A549 (cell line): ENCODE results near the gene IL4R. TPM values are rescaled to one million over a fixed set of nuclear protein-coding genes. Genes with fewer than 3 reads are reported as not detected.

Source experiments
- ATAC-seq, 2 experiments: fragments of 200-7000 bp in 1 of 2; fragments of >200 bp in 1 of 2; cut with Nextera tagmentation in 1 of 2; cut with Tn5 transposase in 1 of 2; 3 replicates each; pipeline versions ENCODE4 v1.8.0 to v1.9.1; 2018 to 2020; ENCODE audit warnings: mild to moderate bottlenecking in 1 of 2, moderate library complexity in 1 of 2
- CTCF ChIA-PET: fragments of 300-600 bp; sonication (Branson Sonifier 250); formaldehyde crosslinking; extraction: SDS; loops from one replicate; lab custom pipeline; 2021; ENCODE audit warnings: antibody characterized with exemption, inconsistent platforms; lab: Yijun Ruan, JAX
- POLR2A ChIA-PET: fragments of 350-600 bp; formaldehyde crosslinking; extraction: SDS; loops from one replicate; lab custom pipeline; 2021; ENCODE audit warnings: antibody characterized with exemption, inconsistent platforms; lab: Yijun Ruan, JAX
- DNase-seq, 2 experiments: peaks; one replicate each; pipeline versions ENCODE4 v3.0.0 to v3.0.0-alpha.2; 2011 to 2016; ENCODE audit warnings: low read depth in 1 of 2, low spot score in 1 of 2
- FAIRE-seq: peaks from 2 replicates; lab custom pipeline; 2011; peaks lifted over from hg19 to GRCh38; lab: Jason Lieb, UNC
- H3K27ac ChIP-seq, 2 experiments: fragments of >200 bp; sonication (Bioruptor Twin); formaldehyde crosslinking; 3 replicates each; pipeline ENCODE4 v1.5.1; 2016 to 2017
- H3K4me1 ChIP-seq: fragments of >200 bp; sonication (Bioruptor Twin); formaldehyde crosslinking; 3 replicates; pipeline ENCODE4 v1.6.1; 2016
- H3K4me2 ChIP-seq: fragments of >200 bp; sonication (Bioruptor Twin); formaldehyde crosslinking; 3 replicates; pipeline ENCODE4 v1.6.1; 2016
- H3K4me3 ChIP-seq: fragments of >200 bp; sonication (Bioruptor Twin); formaldehyde crosslinking; 3 replicates; pipeline ENCODE4 v1.5.1; 2016
- H3K9me3 ChIP-seq: fragments of >200 bp; sonication (Bioruptor Twin); formaldehyde crosslinking; 3 replicates; pipeline ENCODE4 v1.6.1; 2016
- CBX8 ChIP-seq: fragments of 200-600 bp; sonication (generic); IDR thresholded peaks from 2 replicates; pipeline ENCODE4 v1.6.1; 2016
- CHD4 ChIP-seq: fragments of 200-600 bp; sonication (generic); IDR thresholded peaks from 2 replicates; pipeline ENCODE4 v1.6.1; 2016; ENCODE audit warnings: antibody characterized with exemption, mild to moderate bottlenecking, borderline replicate concordance
- CTCF ChIP-seq: fragments of >200 bp; sonication (Bioruptor Twin); formaldehyde crosslinking; IDR thresholded peaks from 3 replicates; pipeline ENCODE4 v1.5.1; 2016
- EHF ChIP-seq: fragments of 250-450 bp; sonication (Bioruptor Pico); IDR thresholded peaks from 2 replicates; pipeline ENCODE4 v1.5.0; 2020; ENCODE audit warnings: mild to moderate bottlenecking
- EHMT2 ChIP-seq: fragments of 200-600 bp; sonication (generic); IDR thresholded peaks from 2 replicates; pipeline ENCODE4 v1.6.1; 2016; ENCODE audit warnings: antibody characterized with exemption, low read depth, mild to moderate bottlenecking, moderate library complexity
- ELK1 ChIP-seq: fragments of 150-350 bp; IDR thresholded peaks from 2 replicates; pipeline ENCODE4 v1.6.1; 2014; ENCODE audit warnings: low read depth, mild to moderate bottlenecking, low read length
- EP300 ChIP-seq, 2 experiments: fragments of >200 bp; sonication (Bioruptor Twin); formaldehyde crosslinking; IDR thresholded peaks; 2 replicates in 1 of 2; 3 replicates in 1 of 2; pipeline ENCODE4 v1.6.1; 2016 to 2017
- HOXA7 ChIP-seq: fragments of 250-450 bp; sonication (Bioruptor Pico); IDR thresholded peaks from 2 replicates; pipeline ENCODE4 v1.5.0; 2020; ENCODE audit warnings: mild to moderate bottlenecking, moderate library complexity
- HOXB13 ChIP-seq: fragments of 250-450 bp; sonication (Bioruptor Pico); IDR thresholded peaks from 2 replicates; pipeline ENCODE4 v1.5.0; 2020; ENCODE audit warnings: low read depth, mild to moderate bottlenecking, moderate library complexity
- HOXB5 ChIP-seq: fragments of 250-450 bp; sonication (Bioruptor Pico); IDR thresholded peaks from 2 replicates; pipeline ENCODE4 v1.5.0; 2020; ENCODE audit warnings: mild to moderate bottlenecking, moderate library complexity
- JUN ChIP-seq, 2 experiments: fragments of >200 bp; sonication (Bioruptor Twin); formaldehyde crosslinking; IDR thresholded peaks; 2 replicates in 1 of 2; 3 replicates in 1 of 2; pipeline ENCODE4 v1.6.1; 2016 to 2017
- KDM1A ChIP-seq: fragments of 200-600 bp; sonication (generic); IDR thresholded peaks from 2 replicates; pipeline ENCODE4 v1.6.1; 2016; ENCODE audit warnings: low read depth, mild to moderate bottlenecking
- MYC ChIP-seq: IDR thresholded peaks from 2 replicates; pipeline ENCODE4 v1.6.1; 2012; ENCODE audit warnings: mild to moderate bottlenecking, inconsistent platforms, low read length, improper control_type of control experiment, borderline replicate concordance
- POLR2A ChIP-seq: IDR thresholded peaks from 2 replicates; pipeline ENCODE4 v1.6.1; 2012; ENCODE audit warnings: mild to moderate bottlenecking, low read length
- POLR2AphosphoS2 ChIP-seq: conservative IDR thresholded peaks from 2 replicates; pipeline ENCODE4 v1.6.1; 2012; ENCODE audit warnings: low read length, improper control_type of control experiment, inconsistent platforms
- RAD21 ChIP-seq, 2 experiments: fragments of >200 bp in 1 of 2; sonication (Bioruptor Twin) in 1 of 2; formaldehyde crosslinking in 1 of 2; IDR thresholded peaks in 1 of 2; conservative IDR thresholded peaks in 1 of 2; 2 replicates in 1 of 2; 3 replicates in 1 of 2; pipeline ENCODE4 v1.6.1; 2012 to 2018; ENCODE audit warnings: inconsistent platforms in 1 of 2
- SMC3 ChIP-seq: fragments of >200 bp; sonication (Bioruptor Twin); formaldehyde crosslinking; IDR thresholded peaks from 3 replicates; pipeline ENCODE4 v1.6.1; 2018; ENCODE audit warnings: inconsistent platforms
- TFCP2L1 ChIP-seq: fragments of 250-450 bp; sonication (Bioruptor Pico); IDR thresholded peaks from 2 replicates; pipeline ENCODE4 v1.5.0; 2021; ENCODE audit warnings: mild to moderate bottlenecking
- ZFP36 ChIP-seq: fragments of 450-650 bp; IDR thresholded peaks from 2 replicates; pipeline ENCODE4 v1.6.1; 2014; ENCODE audit warnings: borderline replicate concordance; ENCODE audit not compliant: partially characterized antibody
- ZSCAN20 ChIP-seq: fragments of 250-450 bp; sonication (Bioruptor Pico); IDR thresholded peaks from 2 replicates; pipeline ENCODE4 v1.8.0; 2022; ENCODE audit warnings: mild to moderate bottlenecking, moderate library complexity
- WGBS: methylation state at CpG from one replicate; pipeline ENCODE4 v1.1.6; 2017; ENCODE audit errors: missing lambda C conversion rate; 5-methylcytosine and 5-hydroxymethylcytosine counted together
- polyA plus RNA-seq, 4 experiments: library from polyadenylated mRNA; depleted of rRNA in 3 of 4; stranded (reverse); fragments of >200 nt; fragmentation: RNase III in 1 of 4; extraction: RNeasy Plus Mini Kit Qiagen cat#74134 plus additional on column Dnase treatment in 1 of 4; gene quantifications; 2 replicates in 3 of 4; 3 replicates in 1 of 4; pipeline ENCODE4 v1.2.3, GENCODE V29; 2011 to 2017
- TF ChIP-seq, protein P1 (sequence below): fragments of 450-650 bp; IDR thresholded peaks from 2 replicates; pipeline ENCODE4 v1.6.1; 2014; ENCODE audit warnings: antibody characterized with exemption
- TF ChIP-seq, protein P2 (sequence below): fragments of >200 bp; sonication (Bioruptor Twin); formaldehyde crosslinking; IDR thresholded peaks from 3 replicates; pipeline ENCODE4 v1.6.1; 2016

IL4R gene
- polyA plus RNA-seq, 2 of the 4 experiments (the other 2 are of a cell fraction): 14.4 to 19.3 TPM

DNA sequence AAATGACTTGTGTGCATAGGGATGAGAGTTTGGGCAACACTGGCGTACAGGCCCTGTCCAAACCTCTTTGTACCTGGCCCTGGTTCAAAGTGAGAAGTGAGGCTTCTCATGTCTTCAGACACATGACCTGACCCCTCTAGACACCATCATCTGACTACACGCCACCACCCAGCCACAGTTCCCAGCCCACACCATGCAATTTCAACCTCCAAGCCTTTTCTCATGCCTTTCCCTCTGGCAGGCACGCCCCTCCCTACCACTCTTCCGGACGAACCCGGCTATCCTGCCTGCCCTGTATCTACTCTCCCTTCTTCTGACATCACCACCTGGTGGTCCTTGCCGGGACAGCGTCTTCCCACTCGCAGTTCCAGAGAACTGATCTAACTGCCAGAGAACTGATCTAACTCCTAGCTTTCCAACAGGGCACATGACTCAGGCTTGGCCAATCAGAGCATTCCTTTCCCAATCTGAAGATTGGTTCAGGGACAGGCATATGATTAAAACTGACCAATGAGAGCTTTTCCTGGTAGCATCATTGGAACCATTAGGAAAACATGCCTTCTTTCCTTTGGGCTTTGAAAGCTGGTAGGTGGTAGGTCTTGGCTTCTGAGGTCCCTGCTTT lies 61.1 kb downstream of the IL4R start:
- CTCF ChIA-PET: interaction anchor here (0.8 to 3.5 kb wide), 9 partner anchors 9 to 265 kb away, joined by 3 to 22 read pairs (median 5); no protein-coding TSS in a partner anchor
- ATAC-seq (peak; percentile 90 to 98), DNase-seq (peak; percentile 81 to 87), FAIRE-seq (no peak)
- POLR2A ChIA-PET: interaction anchor here (1.7 kb wide), 1 partner anchor 171 kb away, joined by 4 read pairs; the partner anchor contains the start of gene KDM8
- WGBS: 37% methylated on average over 9 of the region's 9 CpGs
- no peak overlapping the region for H3K4me2 ChIP-seq
- H3K4me3 ChIP-seq: no peak overlapping the region
- H3K4me1 ChIP-seq: no peaks in the 10 kb centered on the region
- no peak overlapping the region; a peak in 1 of 6 replicates for H3K27ac ChIP-seq
- H3K9me3 ChIP-seq: no peaks in the 10 kb centered on the region
- TF ChIP-seq CTCF (peak; percentile 16; the same call in 1 of the 3 replicates), JUN (IDR thresholded peaks at IDR 0.05) (no peak), RAD21 (conservative IDR thresholded peaks at IDR 0.05 in 1 of 2, IDR thresholded peaks at IDR 0.05 in 1 of 2) (peak; percentile 16 to 37; a peak in 2 of 5 replicates), CHD4 (no peak), SMC3 (peak; percentile 20; the same call in 1 of the 3 replicates)
- TF ChIP-seq, protein P1, sequence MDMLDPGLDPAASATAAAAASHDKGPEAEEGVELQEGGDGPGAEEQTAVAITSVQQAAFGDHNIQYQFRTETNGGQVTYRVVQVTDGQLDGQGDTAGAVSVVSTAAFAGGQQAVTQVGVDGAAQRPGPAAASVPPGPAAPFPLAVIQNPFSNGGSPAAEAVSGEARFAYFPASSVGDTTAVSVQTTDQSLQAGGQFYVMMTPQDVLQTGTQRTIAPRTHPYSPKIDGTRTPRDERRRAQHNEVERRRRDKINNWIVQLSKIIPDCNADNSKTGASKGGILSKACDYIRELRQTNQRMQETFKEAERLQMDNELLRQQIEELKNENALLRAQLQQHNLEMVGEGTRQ: peak; percentile 95

DNA sequence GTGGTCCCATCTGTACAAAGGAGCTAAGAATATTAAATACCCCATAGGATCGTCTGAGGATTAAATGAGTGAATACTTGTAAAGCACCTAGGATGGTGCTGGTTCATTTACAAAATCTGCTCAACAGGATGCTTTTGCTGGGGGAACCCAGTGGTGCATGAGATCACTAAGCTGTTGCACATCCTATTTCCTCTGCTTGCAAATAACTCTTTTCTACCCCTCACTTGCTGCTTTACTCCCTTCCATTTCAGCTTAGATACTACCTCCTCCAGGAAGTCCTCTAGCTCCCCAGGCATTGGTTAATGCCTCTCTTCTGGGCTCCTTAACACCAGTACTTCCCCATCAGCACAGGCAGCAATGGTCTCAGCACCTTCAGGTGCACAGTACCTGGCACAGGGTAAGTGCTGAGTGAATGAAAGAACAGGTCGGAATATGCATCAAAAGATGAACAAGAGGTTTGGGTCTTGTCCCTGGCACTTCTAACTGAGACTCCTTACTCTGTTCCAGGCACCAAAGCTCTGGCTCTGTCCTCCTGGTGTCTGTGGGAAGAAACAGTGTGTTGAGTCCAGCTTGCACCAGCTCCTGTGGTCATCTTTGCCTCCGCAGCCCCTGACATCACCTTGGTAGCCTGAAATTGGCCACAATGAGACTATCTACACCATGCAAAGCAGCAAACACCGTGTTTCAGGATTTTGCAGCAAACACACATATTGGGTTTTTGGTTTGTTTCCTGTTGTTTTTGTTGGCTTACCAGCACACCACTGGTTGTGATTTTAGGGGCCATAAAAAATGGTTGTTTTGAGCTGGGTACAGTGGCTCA lies 64.1 kb downstream of the IL4R start:
- CTCF ChIA-PET: interaction anchor here (1.1 to 2.1 kb wide), 5 partner anchors 10 to 224 kb away, joined by 3 to 13 read pairs (median 4); no protein-coding TSS in a partner anchor
- DNase-seq (no peak), FAIRE-seq (no peak), ATAC-seq (no peak)
- Histone ChIP-seq H3K9me3 (no peaks in the 10 kb centered on the region), H3K4me3 (no peak overlapping the region), H3K4me2 (no peak overlapping the region), H3K27ac (no peak overlapping the region), H3K4me1 (no peaks in the 10 kb centered on the region)
- no peak for TF ChIP-seq HOXB5
- no peak for TF ChIP-seq CBX8
- TF ChIP-seq POLR2AphosphoS2: no peak
- TF ChIP-seq ZSCAN20 (CRISPR knock-in tag): no peak
- TF ChIP-seq HOXA7 (CRISPR knock-in tag): no peak
- no peak for TF ChIP-seq KDM1A
- no peak for TF ChIP-seq TFCP2L1
- TF ChIP-seq ELK1: no peak
- TF ChIP-seq EHF (CRISPR knock-in tag): no peak
- TF ChIP-seq EHMT2: no peak
- TF ChIP-seq EP300 (IDR thresholded peaks at IDR 0.05): no peak
- no peak for TF ChIP-seq ZFP36
- no peak for TF ChIP-seq POLR2A
- TF ChIP-seq MYC: no peak
- TF ChIP-seq, protein P2, sequence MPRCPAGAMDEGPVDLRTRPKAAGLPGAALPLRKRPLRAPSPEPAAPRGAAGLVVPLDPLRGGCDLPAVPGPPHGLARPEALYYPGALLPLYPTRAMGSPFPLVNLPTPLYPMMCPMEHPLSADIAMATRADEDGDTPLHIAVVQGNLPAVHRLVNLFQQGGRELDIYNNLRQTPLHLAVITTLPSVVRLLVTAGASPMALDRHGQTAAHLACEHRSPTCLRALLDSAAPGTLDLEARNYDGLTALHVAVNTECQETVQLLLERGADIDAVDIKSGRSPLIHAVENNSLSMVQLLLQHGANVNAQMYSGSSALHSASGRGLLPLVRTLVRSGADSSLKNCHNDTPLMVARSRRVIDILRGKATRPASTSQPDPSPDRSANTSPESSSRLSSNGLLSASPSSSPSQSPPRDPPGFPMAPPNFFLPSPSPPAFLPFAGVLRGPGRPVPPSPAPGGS: no peak
- no peak for TF ChIP-seq SMC3
- no peak for TF ChIP-seq HOXB13 (CRISPR knock-in tag)
- 37% methylated on average over 4 of the region's 4 CpGs for WGBS
- POLR2A ChIA-PET: no interaction called here
